OCI-M2 (cell line): ENCODE results near the gene NDUFS7.

ENCODE experiments used
- DNase-seq: peaks from one replicate; lab custom pipeline; 2025; ENCODE audit not compliant: unreplicated experiment; lab: John Stamatoyannopoulos, UW

The NDUFS7 gene

DNA sequence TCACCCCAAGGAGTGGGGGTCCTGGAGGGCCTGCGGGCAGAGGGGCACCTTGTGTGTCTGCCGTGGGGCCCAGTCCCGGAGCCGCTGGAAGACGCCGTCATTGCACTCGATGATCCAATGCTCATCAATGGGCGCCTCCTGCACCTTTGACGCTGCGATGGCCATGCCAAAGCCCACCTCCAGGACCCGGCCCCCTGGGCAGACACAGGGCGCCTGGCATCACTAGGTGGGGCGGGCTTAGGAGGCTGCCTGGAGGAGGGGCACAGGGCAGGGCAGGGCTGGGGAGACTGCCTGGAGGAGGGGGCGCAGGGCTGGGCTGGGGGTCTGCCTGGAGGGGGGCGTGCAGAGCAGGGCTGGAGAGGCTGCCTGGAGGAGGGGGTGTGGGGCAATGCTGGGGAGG, 16.0 kb downstream of the NDUFS7 start:
- DNase-seq: no peak

DNA sequence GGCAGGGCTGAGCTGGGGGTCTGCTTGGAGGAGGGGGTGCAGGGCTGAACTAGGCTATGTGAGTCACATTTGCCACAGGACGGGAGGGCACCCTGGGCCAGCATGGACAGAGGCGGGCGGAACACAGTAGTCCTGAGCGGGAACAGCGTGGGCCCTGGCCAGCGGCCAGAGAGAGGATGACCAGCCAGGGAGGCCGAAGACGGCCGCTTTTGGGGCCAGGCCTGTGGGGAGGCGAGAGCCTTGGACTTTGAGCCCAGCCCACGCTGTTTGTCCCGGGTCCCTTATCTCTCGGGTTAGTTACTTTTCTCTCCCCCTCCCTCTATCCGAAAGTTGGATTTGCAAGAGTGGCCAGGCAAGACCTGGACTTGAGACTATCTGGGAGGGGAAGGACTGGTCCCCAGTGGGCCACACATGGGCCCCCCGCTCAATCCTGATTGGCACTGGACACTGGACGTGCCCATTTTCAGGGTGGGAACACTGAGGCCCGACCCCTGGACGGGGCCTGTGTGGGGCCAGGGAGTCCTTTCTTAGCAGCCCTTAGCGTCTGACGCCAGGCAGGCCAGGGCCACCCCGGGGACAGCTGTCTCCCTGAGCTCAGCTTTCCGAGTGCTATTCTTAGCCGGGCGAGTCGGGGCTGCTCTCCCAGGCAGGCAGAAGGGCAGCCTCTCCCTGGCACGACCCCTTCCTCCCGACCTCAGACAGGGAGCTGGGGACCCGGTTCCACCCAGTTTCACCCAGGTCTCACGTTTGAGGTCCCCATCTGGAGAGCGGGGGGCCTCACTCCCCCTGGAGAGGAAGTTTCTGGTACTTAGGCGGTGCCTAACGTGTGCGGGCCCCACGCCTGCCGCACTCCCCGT, 16.8 kb downstream of the NDUFS7 start:
- no peak for DNase-seq

DNA sequence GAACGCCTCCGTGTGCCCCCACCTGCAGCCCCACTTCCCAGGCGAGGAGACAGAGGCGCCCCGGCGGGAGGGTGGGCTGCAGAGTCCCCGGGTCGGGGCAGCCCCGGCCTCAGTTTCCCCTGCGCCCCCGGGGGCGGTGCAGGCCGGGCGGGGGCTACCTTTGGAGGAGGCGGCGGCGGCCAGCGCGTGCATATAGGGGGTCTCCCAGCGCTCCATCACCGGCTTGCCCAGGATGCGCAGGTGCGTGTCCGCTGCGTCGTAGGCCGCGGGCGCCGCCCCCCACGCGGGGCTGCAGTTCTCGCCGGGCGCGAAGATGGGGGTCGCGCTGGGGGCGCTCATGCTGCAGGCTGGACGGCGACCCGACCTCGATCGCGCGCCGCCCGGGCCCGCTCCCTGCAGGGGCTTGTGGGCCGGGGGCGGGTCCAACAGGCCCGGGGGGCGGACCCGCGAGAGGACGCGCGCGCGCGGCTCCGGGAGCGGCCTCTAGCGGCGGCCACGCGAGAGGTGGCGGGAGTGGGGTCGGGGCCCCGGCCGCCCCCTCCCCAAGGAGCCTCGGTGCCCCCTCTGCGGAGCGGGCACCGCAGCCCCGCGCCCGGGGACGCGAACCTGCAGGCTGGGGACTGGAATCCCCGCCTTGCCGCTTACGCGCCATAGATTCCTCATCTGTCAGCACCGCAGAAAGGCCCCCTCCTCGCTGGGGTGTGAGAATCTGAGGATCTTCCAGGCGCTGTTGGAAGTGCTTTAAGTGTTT, 17.6 kb downstream of the NDUFS7 start, which contains the start of gene GAMT:
TSS of gene GAMT (minus strand) at position 405 of the 751 bp plus-strand sequence. CDS start at position 339, 66 bp downstream.
- DNase-seq: no peak

DNA sequence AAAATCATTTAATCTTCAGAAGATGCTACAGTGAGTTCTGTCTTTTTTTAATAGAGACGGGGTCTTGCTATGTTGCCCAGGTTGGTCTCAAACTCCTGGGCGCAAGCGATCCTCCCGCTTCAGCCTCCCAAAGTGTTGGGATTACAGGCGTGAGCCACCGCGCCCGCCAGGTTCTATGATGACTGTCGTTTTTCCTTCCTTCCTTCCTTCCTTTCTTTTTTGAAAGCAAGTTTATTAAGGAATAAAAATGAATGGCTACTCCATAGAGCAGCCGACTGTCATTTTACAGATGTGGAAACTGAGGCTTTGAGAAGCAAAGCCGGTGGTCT, 18.1 kb downstream of the NDUFS7 start:
- no peak for DNase-seq

DNA sequence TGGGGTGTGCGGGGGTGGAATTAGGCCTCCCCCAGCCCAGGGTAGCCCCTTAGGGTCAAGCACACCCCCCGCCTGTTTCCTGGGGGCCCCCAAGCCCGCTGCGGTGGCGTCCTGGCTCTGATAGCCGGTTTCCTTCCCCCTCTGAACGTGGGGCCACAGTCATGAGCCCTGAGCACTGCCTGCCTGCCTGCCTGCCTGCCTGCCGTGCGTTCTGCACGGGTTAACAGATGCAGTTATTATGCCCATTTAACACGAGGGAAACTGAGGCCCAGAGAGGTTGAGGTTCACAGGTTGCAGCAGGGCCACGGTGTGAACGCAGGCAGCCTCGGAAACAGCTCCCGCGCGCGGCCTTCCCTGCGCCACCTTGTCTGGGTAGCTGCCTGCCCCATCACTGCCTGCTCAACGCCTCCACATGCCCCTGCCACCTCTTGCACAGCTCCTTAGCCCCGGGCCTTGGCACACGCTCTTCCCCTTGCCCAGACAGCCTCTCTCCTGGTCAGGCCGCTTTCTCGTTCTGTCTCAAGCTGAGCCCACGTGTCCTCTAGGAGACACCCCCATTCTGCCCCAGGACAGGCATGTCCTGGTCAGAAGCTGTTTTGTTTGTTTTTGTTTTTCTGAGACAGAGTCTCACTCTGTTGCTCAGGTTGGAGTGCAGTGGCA, 18.8 kb downstream of the NDUFS7 start:
- DNase-seq: no peak

DNA sequence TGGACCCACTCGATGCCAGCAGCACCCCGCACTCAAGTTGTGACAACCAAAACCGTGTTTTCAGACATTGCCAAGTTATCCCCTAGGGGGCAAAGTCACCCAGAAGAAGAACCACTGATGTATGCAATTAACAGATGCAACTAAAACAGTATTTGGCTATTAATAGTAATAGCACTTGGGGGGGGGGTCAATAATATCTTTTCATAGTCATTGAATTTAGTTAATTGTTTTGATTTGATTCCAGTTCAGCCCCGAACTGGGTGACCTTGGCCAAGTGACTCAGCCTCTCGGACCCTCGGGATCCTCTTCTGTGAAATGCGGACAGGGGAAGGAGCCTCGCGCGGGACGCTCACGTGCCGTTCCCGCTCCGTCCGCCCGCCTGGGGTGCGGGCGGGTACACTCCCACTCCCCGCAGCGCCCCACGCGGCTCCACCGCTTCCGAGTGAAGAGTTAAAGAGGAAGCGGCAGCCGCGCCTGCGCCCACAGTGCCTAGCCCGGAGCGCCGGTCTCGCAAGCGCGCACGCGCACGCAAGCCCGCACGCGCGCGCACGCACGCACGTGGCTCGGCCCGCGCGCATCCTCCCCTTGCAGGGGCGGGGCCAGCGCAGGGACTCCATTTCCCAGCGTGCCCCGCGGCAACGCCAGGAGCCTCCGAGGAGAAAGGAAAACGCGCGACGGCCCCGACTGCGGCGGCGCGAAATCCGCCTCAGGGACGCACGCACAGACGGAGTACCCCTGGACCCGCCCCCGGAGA, 23.2 kb downstream of the NDUFS7 start:
- DNase-seq: peak; percentile 66

DNA sequence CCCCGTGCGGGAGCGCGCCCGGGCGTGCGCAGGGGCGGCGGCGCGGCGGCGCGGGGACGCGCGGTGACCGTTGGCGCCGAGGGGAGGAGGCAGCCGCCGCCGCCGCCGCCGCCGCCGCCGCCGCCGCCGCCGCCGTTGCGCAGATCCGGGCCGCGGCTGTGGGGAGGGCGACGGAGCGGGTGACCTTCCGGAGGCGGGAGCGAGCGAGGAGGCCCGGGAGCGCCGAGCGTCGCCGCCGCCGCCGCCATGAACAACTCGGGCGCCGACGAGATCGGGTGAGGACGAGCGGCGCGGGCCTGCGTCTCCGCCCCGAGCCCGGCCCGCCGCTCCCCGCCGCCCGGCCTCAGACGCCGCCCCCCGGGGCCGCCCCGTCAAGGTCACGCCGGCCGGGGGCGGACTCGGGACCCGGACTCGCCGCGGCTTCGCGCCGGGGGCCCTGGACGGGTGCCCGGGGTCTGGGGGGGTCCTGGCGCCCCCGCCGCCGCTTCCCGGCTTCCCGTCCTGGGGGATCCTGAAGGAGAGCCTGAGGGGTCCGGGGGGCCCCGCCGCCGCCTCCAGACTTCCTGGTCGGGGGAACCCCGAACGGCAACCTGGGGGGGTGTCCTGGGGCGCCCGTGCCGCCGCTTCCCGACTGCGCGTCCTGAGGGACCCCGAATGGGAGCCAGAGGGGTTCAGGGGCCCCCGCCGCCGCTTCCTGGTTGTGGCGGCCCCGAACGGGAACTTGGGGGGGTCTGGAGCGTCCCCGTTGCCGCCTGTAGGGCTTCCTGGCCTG, 24.0 kb downstream of the NDUFS7 start, which contains the start of gene DAZAP1:
TSS of gene DAZAP1 (plus strand) at position 59 of the 772 bp plus-strand sequence. CDS start at position 247, 188 bp downstream.
- DNase-seq: no peak

DNA sequence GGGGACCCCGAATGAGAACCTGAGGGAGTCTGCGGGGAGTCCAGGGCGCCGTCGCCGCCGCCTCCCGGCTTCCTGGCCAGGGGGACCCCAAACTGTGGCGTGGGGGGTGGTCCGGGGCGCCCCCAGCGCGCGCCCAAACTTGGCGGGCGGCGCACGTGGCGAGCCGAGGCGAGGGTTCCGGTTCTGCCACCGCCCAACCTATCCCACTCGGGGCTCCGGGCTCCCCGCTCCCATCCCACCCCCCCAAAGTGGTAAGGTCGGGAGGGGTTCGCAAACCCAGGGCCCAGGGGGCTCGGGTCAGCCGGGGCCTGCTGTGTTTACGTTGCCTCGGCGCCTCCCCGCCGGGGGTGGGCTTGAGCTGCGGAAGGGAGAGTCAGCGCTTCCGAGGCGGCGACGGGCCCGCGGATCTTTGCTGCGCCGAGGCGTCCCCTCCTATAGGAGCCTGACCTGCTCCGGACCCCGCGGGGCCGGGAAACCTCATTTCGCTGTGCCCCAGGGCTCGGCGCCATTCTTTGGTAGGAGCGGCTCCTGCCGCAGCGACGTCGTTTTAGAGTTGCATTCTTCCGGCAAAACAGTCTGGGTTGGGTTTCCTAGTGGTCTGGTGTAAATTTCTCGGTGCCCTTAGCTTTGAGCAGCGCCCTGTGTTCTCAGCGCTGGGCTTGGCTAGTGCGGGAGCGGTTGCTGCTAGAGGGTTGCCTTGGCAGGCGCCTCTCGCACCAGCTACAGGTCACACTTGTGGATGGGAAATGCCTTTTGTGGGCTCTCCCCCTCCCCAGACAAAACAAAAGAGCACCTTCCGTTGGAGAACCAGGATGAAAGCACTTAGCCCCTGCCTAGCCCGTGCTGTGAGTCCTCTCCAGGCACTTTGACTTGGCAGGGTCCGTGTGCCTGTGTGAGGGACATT, 24.8 kb downstream of the NDUFS7 start:
- DNase-seq: no peak

DNA sequence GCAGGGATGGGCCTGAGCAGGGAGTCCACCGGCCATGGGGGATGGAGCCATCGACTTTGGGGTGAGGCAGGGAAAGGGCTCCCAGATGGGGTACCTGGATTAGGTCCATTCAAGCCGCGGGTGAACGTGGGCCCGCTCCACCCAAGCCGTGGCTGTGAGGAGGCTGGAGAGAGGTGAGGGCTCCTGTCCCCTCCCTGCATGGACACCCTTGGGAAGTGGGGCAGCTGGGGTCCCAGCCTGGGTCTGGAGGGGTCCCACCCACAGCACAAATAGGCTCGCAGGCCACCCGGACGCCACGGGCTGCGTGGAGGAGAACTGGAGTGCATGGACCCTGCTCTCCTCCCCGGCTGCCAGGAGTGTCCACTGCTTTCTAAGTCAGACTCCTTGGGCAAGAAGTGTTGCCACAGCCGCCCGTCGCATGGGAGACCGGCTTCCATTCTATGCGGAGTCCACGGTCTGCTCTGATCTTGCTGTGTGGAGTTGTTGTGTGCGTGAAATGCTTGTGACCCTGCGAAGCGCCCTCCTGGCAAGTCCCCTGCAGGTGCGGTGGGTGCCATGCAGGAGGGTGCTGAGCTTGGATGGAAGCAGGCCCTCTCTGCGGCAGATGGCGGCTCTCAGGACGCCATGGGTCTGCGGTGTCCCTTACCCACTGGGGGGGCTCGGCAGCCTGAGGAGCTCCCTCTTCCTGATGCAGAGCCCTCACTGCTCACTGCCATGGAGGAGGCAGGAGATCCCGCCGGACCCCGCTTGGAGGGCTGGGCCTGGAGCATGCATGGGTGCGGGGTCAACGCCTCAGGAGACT, 25.7 kb downstream of the NDUFS7 start:
- no peak for DNase-seq

DNA sequence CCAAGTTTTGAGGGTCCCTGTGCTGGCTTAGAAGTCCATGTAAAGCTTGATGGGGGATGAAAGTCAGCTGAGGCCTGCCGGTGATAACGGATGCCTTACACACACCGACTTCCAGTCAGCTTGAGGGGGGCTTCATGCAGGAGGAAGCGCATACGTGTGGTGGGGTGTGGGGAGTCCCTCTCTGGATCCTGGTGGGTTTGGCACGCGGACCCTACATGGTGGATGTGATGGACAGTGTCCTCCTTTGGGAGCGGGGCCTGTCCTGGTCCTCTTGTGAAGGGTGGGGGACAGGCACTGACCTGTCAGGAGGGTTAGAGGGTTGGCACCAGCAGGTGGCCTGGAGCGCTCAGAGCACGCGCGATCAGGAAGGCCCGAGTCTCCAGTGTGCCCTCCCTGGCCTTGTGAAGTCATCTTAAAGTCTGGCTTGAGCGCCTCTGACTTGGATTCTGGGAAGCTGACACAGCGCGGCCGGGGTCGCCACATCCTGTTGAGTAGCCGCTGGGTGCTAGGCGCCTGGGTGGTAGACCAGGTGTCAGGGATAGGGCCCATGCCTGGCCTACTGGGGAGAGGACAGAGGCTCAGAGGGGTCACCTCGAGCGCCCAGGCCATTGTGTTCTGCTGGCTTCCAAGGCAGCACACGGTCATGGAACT, 26.6 kb downstream of the NDUFS7 start:
- DNase-seq: no peak

DNA sequence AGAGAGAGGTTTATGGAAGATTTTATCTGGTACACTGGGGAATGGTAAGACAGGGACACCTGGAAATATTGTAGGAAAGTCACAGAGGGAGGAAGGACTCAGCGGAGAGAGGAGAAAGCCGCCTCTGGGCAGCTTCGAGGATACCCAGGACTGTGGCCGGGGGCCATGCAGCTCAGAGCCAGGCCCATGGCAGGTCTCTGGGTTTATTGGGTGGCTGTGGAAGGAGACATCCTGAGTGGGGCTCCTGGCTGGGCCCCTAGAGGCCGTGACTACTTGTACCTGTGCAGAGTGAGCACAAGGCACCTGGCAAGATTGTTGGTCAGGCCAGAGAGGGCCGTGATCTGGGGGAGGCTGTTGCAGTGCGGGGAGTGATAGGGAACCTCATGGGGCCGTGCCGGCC, 27.1 kb downstream of the NDUFS7 start:
- no peak for DNase-seq

DNA sequence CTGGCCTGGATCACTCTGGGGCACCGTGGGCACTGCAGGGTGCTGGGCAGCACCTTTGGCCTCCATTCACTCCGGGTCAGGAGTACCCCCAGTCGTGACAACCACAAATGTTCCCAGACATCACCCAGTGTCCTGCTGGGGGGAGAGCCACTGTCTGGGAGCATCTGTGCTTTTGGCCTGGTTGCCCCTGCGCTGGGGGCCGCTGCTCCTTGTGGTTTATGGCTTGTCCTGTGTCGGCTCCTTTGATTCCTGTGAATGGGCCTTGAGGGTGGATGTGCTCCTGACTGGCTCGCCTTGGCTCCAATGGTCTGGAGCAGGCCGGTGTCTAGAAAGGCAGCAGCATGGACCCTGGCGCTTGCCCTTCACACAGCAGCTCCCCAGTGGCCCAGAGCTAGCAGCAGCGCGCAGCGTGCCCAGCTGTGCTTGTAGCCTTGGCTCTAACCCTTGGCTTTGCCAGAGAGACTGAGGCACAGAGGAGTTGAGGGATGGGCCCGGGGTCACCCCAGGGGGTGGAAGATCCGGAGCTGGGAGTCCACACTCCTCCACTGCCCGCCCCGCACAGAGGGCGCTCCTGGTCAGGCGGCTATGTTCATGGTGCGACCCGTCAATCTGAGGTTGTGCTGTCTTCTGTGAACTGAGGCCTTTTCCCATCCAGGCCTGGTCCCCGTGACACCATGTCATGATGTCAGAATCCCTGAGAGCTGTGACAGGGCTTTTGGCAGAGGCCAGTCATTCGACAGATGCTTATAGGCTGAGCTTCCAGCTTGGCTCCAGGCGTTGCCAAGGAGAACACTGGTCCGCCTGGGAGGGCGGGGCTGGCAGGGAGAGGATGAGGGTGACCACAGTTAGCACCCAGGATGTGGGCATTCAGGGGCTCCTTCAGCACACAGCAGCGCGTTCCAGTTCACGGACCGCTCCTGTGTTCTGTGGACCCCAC, 27.8 kb downstream of the NDUFS7 start:
- DNase-seq: no peak

DNA sequence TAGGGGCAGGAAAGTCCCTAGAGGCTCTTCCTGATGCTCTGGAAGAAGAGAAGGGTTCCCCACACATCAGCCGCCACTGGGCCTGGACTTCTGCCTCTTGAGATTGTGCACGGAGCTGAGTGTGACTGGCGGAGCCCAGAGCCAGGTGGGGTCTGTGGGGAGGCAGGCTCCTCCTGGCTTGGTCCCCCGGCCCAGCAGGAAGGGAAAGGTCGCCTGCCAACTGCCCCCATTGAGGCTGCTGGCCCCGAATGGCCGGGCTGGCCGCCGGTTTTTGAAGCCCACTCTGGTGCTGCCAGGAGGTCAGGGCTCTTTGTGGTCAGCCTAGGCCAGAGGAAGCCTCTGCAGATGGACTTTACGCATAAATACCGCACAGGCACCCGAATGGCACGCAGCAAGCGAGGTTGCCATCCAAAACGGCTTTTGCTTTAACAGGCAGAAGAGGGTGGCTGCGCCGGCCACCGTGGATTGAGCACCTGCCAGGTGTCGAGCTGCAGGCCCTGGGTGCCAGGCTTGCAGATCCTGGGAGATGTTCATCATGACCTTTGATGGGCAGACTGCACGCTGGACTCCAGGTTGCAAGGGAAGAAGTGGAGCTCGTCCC, 28.7 kb downstream of the NDUFS7 start:
- DNase-seq: no peak

DNA sequence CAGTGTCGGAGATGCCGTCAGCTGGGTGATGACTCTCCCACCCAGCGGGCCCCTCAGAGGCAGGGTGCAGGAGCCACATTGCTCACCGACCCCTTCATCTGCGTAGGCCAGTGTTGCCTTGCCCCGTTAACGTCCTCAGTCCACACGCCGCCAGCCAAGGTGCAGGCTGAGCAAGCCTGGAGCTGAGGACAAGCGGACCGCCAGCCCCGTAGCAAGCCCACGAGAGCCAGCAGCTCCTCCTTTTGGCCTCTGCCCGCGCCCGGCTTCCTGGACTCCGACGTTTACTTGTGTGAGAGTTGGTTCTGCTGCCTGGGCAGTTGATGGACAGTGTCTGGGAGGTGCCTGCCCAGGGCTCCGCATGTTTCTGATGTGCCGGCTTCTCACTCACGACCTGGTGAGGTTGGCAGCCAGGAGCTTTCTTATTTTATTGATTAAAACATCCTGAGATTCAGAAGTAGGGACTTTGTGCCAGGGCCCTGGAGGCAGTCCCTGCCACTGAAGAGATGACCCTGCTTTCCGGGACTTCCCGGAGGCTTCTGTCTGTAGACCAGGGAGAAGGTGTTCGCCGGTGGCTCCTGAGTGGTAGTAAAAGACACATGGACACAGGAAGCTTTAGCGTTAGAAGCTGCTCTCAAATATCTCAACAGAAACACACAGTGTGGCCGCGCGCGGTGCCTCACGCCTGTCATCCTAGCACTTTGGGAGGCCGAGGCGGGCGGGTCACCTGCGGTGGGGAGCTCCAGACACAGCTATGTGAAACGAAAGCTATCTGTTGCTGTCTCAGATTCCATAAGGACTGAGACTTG, 29.5 kb downstream of the NDUFS7 start:
- no peak for DNase-seq

DNA sequence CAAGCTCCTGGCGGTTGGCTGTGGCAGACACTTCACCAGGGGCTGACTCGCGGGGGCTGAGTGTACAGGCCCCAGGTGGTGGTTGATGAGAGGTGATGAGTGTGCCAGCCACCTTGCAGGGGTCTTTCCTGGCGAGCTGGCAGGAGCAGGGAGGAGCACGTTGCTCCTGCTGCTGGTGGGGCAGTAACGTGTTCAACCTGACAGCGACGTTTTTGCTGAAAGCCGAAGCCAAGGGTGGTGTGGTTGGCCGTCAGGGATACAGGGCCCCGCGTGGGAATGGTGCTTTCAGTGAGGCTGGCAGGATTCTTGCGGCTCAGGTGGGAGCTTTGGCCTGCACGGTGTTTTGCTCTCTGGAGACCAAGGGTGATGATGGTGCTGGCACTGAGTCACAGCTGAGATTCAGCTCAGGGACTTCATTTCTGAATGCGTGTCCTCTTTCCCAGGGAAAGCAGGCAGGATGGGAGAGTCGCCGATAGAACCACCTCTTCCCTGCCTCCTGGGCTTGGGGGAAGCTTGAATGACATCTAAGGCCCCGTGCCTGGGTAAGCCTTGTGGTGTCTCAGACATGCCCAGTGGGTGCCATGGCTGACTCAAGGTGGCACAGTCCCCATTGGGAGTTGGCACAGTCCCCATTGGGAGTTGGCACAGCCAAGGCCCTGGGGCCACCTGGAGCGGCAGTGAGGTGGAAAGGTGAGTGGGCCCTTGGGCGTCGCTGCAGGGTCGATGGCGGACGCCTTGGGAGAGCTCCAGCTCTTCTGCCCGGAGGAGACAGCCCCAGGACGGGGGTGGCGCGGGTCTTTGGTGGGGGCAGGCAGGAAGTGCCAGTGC, 32.5 kb downstream of the NDUFS7 start:
- no peak for DNase-seq
